ENCODE measurements around the gene FRMD5. TPM values are rescaled to one million over a fixed set of nuclear protein-coding genes. Genes with fewer than 3 reads are reported as not detected.
"Not testable (repeated sequence)": the region's sequence is repeated elsewhere in the genome, so short reads cannot be mapped to it uniquely, and the experiment has no call there.

FRMD5 gene
- total RNA-seq = 0.07 and 0.09 TPM in 2 replicates

GRCh38 chr15:44195151-44195740, at the start of gene FRMD5:
Gene FRMD5 (minus strand): TSS chr15:44195271.
- peak within 1 kb of the TSS; percentile 82 for H3K4me3 Mint-ChIP-seq (ENCODE audit: low read depth)
- intact Hi-C loops (cut with micrococcal nuclease) = no loop called here
- no peaks in the 10 kb centered on the region for H3K9me3 Mint-ChIP-seq
- peak; percentile 79 for DNase-seq (ENCODE audit: low spot score)
- H3K27ac Mint-ChIP-seq = no peak within 1 kb of the TSS
- H3K4me1 Mint-ChIP-seq (ENCODE audit: low read depth) = peaks cover 15% of the 10 kb centered on the region
- H3K36me3 Mint-ChIP-seq (ENCODE audit: low read depth) = no peaks in the 10 kb centered on the region
- peaks cover 61% of the 10 kb centered on the region for H3K27me3 Mint-ChIP-seq (ENCODE audit: low read depth)

GRCh38 chr15:44243829-44244228, 48.8 kb upstream of the FRMD5 start:
- no peak overlapping the region for H3K27ac Mint-ChIP-seq
- H3K4me3 Mint-ChIP-seq (ENCODE audit: low read depth) = no peak overlapping the region
- H3K4me1 Mint-ChIP-seq (ENCODE audit: low read depth) = no peaks in the 10 kb centered on the region
- H3K9me3 Mint-ChIP-seq = no peaks in the 10 kb centered on the region
- no peaks in the 10 kb centered on the region for H3K36me3 Mint-ChIP-seq (ENCODE audit: low read depth)
- intact Hi-C loops (cut with micrococcal nuclease) = no loop called here
- H3K27me3 Mint-ChIP-seq (ENCODE audit: low read depth) = peaks cover 1% of the 10 kb centered on the region
- no peak for DNase-seq (ENCODE audit: low spot score)

GRCh38 chr15:44243141-44243540, 48.1 kb upstream of the FRMD5 start:
- H3K27me3 Mint-ChIP-seq (ENCODE audit: low read depth) = peaks cover under 1% of the 10 kb centered on the region
- peaks cover 1% of the 10 kb centered on the region for H3K4me1 Mint-ChIP-seq (ENCODE audit: low read depth)
- no peak overlapping the region for H3K27ac Mint-ChIP-seq
- no peaks in the 10 kb centered on the region for H3K9me3 Mint-ChIP-seq
- no peak for DNase-seq (ENCODE audit: low spot score)
- H3K36me3 Mint-ChIP-seq (ENCODE audit: low read depth) = no peaks in the 10 kb centered on the region
- intact Hi-C loops (cut with micrococcal nuclease) = no loop called here
- no peak overlapping the region for H3K4me3 Mint-ChIP-seq (ENCODE audit: low read depth)

GRCh38 chr15:44231842-44232241, 36.8 kb upstream of the FRMD5 start:
- Mint-ChIP-seq H3K27ac (no peak overlapping the region), H3K9me3 (no peaks in the 10 kb centered on the region), H3K4me3 (ENCODE audit: low read depth) (no peak overlapping the region), H3K27me3 (ENCODE audit: low read depth) (peaks cover 15% of the 10 kb centered on the region), H3K4me1 (ENCODE audit: low read depth) (no peaks in the 10 kb centered on the region), H3K36me3 (ENCODE audit: low read depth) (no peaks in the 10 kb centered on the region)
- no peak for DNase-seq (ENCODE audit: low spot score)
- intact Hi-C loops (cut with micrococcal nuclease) = no loop called here

GRCh38 chr15:44229301-44229700, 34.2 kb upstream of the FRMD5 start:
- peaks cover 28% of the 10 kb centered on the region for H3K27me3 Mint-ChIP-seq (ENCODE audit: low read depth)
- not testable (repeated sequence) for H3K27ac Mint-ChIP-seq

GRCh38 chr15:44227584-44227983, 32.5 kb upstream of the FRMD5 start:
- Mint-ChIP-seq H3K27me3 (ENCODE audit: low read depth) (peaks cover 32% of the 10 kb centered on the region), H3K27ac (no peak overlapping the region), H3K9me3 (no peaks in the 10 kb centered on the region), H3K36me3 (ENCODE audit: low read depth) (no peaks in the 10 kb centered on the region), H3K4me3 (ENCODE audit: low read depth) (no peak overlapping the region), H3K4me1 (ENCODE audit: low read depth) (no peaks in the 10 kb centered on the region)
- DNase-seq (ENCODE audit: low spot score) = no peak
- intact Hi-C loops (cut with micrococcal nuclease) = no loop called here

More at GRCh38 chr15:44229301-44229700, 34.2 kb upstream of the FRMD5 start:
- H3K4me1 Mint-ChIP-seq (ENCODE audit: low read depth); H3K9me3 Mint-ChIP-seq; intact Hi-C loops (cut with micrococcal nuclease); DNase-seq (ENCODE audit: low spot score); H3K36me3 Mint-ChIP-seq (ENCODE audit: low read depth); H3K4me3 Mint-ChIP-seq (ENCODE audit: low read depth): not testable (repeated sequence)

GRCh38 chr15:44227001-44227400, 31.9 kb upstream of the FRMD5 start:
- intact Hi-C loops (cut with micrococcal nuclease); H3K36me3 Mint-ChIP-seq (ENCODE audit: low read depth); H3K27ac Mint-ChIP-seq; H3K4me1 Mint-ChIP-seq (ENCODE audit: low read depth); DNase-seq (ENCODE audit: low spot score); H3K9me3 Mint-ChIP-seq; H3K4me3 Mint-ChIP-seq (ENCODE audit: low read depth): not testable (repeated sequence)
- H3K27me3 Mint-ChIP-seq (ENCODE audit: low read depth) = peaks cover 32% of the 10 kb centered on the region

- Mint-ChIP-seq H3K27ac (no peak overlapping the region), H3K36me3 (ENCODE audit: low read depth) (no peaks in the 10 kb centered on the region), H3K27me3 (ENCODE audit: low read depth) (peaks cover 32% of the 10 kb centered on the region), H3K9me3 (no peaks in the 10 kb centered on the region), H3K4me1 (ENCODE audit: low read depth) (peaks cover 2% of the 10 kb centered on the region), H3K4me3 (ENCODE audit: low read depth) (no peak overlapping the region)
- DNase-seq (ENCODE audit: low spot score) = no peak
- intact Hi-C loops (cut with micrococcal nuclease) = no loop called here
These were observed 27.4 kb upstream of the FRMD5 start for GRCh38 chr15:44222478-44222877.

- no peak overlapping the region for H3K4me3 Mint-ChIP-seq (ENCODE audit: low read depth)
- no peaks in the 10 kb centered on the region for H3K36me3 Mint-ChIP-seq (ENCODE audit: low read depth)
- DNase-seq (ENCODE audit: low spot score) = no peak
- intact Hi-C loops (cut with micrococcal nuclease) = loop anchor here (2.0 to 10.0 kb wide), 2 partner anchors 282 to 314 kb away; no protein-coding TSS in a partner anchor
- no peaks in the 10 kb centered on the region for H3K9me3 Mint-ChIP-seq
- H3K27ac Mint-ChIP-seq = no peak overlapping the region
- H3K27me3 Mint-ChIP-seq (ENCODE audit: low read depth) = peaks cover 15% of the 10 kb centered on the region
- H3K4me1 Mint-ChIP-seq (ENCODE audit: low read depth) = peaks cover 2% of the 10 kb centered on the region
These were observed 24.0 kb upstream of the FRMD5 start for GRCh38 chr15:44219073-44219472.

GRCh38 chr15:44216958-44217357, 21.9 kb upstream of the FRMD5 start:
- Mint-ChIP-seq H3K9me3 (no peaks in the 10 kb centered on the region), H3K4me1 (ENCODE audit: low read depth) (peaks cover 2% of the 10 kb centered on the region), H3K4me3 (ENCODE audit: low read depth) (no peak overlapping the region), H3K27ac (no peak overlapping the region), H3K36me3 (ENCODE audit: low read depth) (no peaks in the 10 kb centered on the region), H3K27me3 (ENCODE audit: low read depth) (peaks cover 16% of the 10 kb centered on the region)
- DNase-seq (ENCODE audit: low spot score) = no peak
- intact Hi-C loops (cut with micrococcal nuclease) = loop anchor here (10.0 kb wide), 1 partner anchor 312 kb away; no protein-coding TSS in a partner anchor

- Mint-ChIP-seq H3K9me3 (no peaks in the 10 kb centered on the region), H3K27me3 (ENCODE audit: low read depth) (peaks cover 21% of the 10 kb centered on the region), H3K36me3 (ENCODE audit: low read depth) (no peaks in the 10 kb centered on the region), H3K27ac (no peak overlapping the region), H3K4me1 (ENCODE audit: low read depth) (peaks cover 2% of the 10 kb centered on the region), H3K4me3 (ENCODE audit: low read depth) (no peak overlapping the region)
- DNase-seq (ENCODE audit: low spot score) = no peak
- intact Hi-C loops (cut with micrococcal nuclease) = loop anchor here (10.0 kb wide), 1 partner anchor 311 kb away; no protein-coding TSS in a partner anchor
These were observed 20.5 kb upstream of the FRMD5 start for GRCh38 chr15:44215594-44215993.

GRCh38 chr15:44208956-44209355, 13.9 kb upstream of the FRMD5 start:
- Mint-ChIP-seq H3K4me1 (ENCODE audit: low read depth) (no peaks in the 10 kb centered on the region), H3K27ac (no peak overlapping the region), H3K4me3 (ENCODE audit: low read depth) (no peak overlapping the region), H3K9me3 (no peaks in the 10 kb centered on the region), H3K27me3 (ENCODE audit: low read depth) (peaks cover 21% of the 10 kb centered on the region), H3K36me3 (ENCODE audit: low read depth) (no peaks in the 10 kb centered on the region)
- intact Hi-C loops (cut with micrococcal nuclease) = no loop called here
- no peak for DNase-seq (ENCODE audit: low spot score)

- Mint-ChIP-seq H3K4me3 (ENCODE audit: low read depth) (no peak overlapping the region), H3K36me3 (ENCODE audit: low read depth) (no peaks in the 10 kb centered on the region), H3K9me3 (no peaks in the 10 kb centered on the region), H3K27ac (no peak overlapping the region), H3K4me1 (ENCODE audit: low read depth) (no peaks in the 10 kb centered on the region), H3K27me3 (ENCODE audit: low read depth) (peaks cover 24% of the 10 kb centered on the region)
- no peak for DNase-seq (ENCODE audit: low spot score)
- intact Hi-C loops (cut with micrococcal nuclease) = no loop called here
These were observed 12.6 kb upstream of the FRMD5 start for GRCh38 chr15:44207643-44208042.

GRCh38 chr15:44199393-44199792, 4.3 kb upstream of the FRMD5 start:
- H3K9me3 Mint-ChIP-seq = no peaks in the 10 kb centered on the region
- no peaks in the 10 kb centered on the region for H3K36me3 Mint-ChIP-seq (ENCODE audit: low read depth)
- DNase-seq (ENCODE audit: low spot score) = no peak
- no peak overlapping the region for H3K27ac Mint-ChIP-seq
- H3K27me3 Mint-ChIP-seq (ENCODE audit: low read depth) = peaks cover 53% of the 10 kb centered on the region
- intact Hi-C loops (cut with micrococcal nuclease) = no loop called here
- H3K4me1 Mint-ChIP-seq (ENCODE audit: low read depth) = peaks cover 6% of the 10 kb centered on the region
- H3K4me3 Mint-ChIP-seq (ENCODE audit: low read depth) = no peak overlapping the region
